DND-41 (cell line): ENCODE results near the gene PRKAR1B.
"Not testable (repeated sequence)": the region's sequence is repeated elsewhere in the genome, so short reads cannot be mapped to it uniquely, and the experiment has no call there.

Experiments used
- ATAC-seq: fragments of 200-7000 bp; cut with Tn5 transposase; 3 replicates; pipeline ENCODE4 v1.9.1; 2021; ENCODE audit warnings: low read depth; ENCODE audit not compliant: insufficient read depth
- DNase-seq: peaks from one replicate; pipeline ENCODE4 v3.0.0-alpha.2; 2020
- H2AFZ ChIP-seq: 2 replicates; pipeline ENCODE4 v1.6.0; 2012; ENCODE audit warnings: low read depth, low read length
- H3K27ac ChIP-seq: 2 replicates; pipeline ENCODE4 v1.5.1; 2012; ENCODE audit warnings: low read length, inconsistent platforms
- H3K27me3 ChIP-seq: fragments of 200-600 bp; sonication (generic); 2 replicates; pipeline ENCODE4 v1.6.0; 2012; ENCODE audit warnings: low read length, mild to moderate bottlenecking, inconsistent platforms; ENCODE audit not compliant: insufficient read depth, poor library complexity
- H3K36me3 ChIP-seq: 2 replicates; pipeline ENCODE4 v1.5.1; 2012; ENCODE audit warnings: low read length, inconsistent platforms; ENCODE audit not compliant: insufficient read depth
- H3K4me1 ChIP-seq: 2 replicates; pipeline ENCODE4 v1.5.1; 2012; ENCODE audit warnings: mild to moderate bottlenecking, low read length; ENCODE audit not compliant: insufficient read depth
- H3K4me2 ChIP-seq: 2 replicates; pipeline ENCODE4 v1.6.0; 2012; ENCODE audit warnings: mild to moderate bottlenecking, moderate library complexity, low read length, inconsistent platforms; ENCODE audit not compliant: insufficient read depth
- H3K4me3 ChIP-seq, 2 experiments: fragments of 200-600 bp in 1 of 2; shearing (Covaris generic) in 1 of 2; 2 replicates each; pipeline ENCODE4 v1.5.1; 2012 to 2016; ENCODE audit warnings: inconsistent platforms in 2 of 2, low read length in 2 of 2, mild to moderate bottlenecking in 2 of 2, low read depth in 1 of 2, moderate library complexity in 1 of 2
- H3K79me2 ChIP-seq: 2 replicates; pipeline ENCODE4 v1.6.0; 2012; ENCODE audit warnings: low read length, inconsistent platforms; ENCODE audit not compliant: insufficient read depth
- H3K9ac ChIP-seq: 2 replicates; pipeline ENCODE4 v1.6.0; 2012; ENCODE audit warnings: low read depth, mild to moderate bottlenecking, inconsistent platforms, low read length, moderate library complexity
- H3K9me3 ChIP-seq: 2 replicates; pipeline ENCODE4 v1.5.1; 2012; ENCODE audit warnings: low read length, moderate library complexity, mild to moderate bottlenecking, inconsistent platforms; ENCODE audit not compliant: insufficient read depth, severe bottlenecking
- H4K20me1 ChIP-seq: 2 replicates; pipeline ENCODE4 v1.6.0; 2012; ENCODE audit warnings: low read length; ENCODE audit not compliant: insufficient read depth
- EZH2 ChIP-seq: IDR thresholded peaks from 3 replicates; pipeline ENCODE4 v1.6.1; 2012; ENCODE audit warnings: borderline replicate concordance, low read depth, mild to moderate bottlenecking, moderate library complexity, low read length, inconsistent platforms; ENCODE audit not compliant: severe bottlenecking
- TF ChIP-seq, protein P1 (sequence below): IDR thresholded peaks from 2 replicates; pipeline ENCODE4 v1.5.1; 2012; ENCODE audit warnings: borderline replicate concordance, low read length, moderate library complexity, mild to moderate bottlenecking; ENCODE audit not compliant: poor library complexity, severe bottlenecking; ENCODE audit errors: extremely low read depth

Gene PRKAR1B

DNA sequence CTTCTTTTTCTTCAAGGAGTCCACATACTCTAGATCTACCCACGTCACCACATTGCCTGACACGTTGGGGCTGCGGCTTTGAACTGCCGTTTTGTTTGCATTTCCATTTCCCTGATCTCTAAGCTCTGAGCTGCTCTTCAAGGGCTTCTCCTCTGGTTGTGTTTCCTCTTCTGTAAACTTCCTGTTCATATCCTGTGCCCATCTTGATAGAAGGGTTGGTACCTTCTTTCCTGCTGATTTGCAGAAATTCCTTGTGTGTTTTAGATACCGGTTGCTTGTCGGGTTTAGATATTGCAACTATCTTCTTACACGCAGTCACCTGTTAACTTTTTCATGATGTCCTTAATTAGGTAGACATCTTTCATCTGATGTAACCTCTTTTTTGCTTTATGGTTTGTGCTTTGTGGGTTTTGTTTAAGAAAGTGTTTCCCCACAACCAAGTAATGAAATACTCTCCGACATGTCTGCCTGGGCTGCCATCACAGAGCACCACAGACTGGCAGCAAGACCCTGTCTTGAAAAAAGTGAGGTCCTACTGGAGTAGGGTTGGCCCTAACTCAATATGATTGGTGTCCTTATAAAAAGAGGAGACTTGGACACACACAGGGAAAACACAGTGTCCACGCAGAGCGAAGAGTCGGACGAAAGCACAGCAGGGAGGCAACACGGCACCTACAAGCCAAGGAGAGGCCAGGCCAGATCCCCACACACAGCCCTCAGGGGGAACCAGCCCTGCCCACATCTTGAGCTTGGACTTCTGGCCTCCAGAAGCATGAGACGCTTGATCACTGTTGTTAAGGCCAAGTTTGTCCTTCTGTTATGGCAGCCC lies 108.3 kb downstream of the PRKAR1B start:
- DNase-seq, result peak; percentile 90
- H3K9ac ChIP-seq, result peak overlapping the region; percentile 67

DNA sequence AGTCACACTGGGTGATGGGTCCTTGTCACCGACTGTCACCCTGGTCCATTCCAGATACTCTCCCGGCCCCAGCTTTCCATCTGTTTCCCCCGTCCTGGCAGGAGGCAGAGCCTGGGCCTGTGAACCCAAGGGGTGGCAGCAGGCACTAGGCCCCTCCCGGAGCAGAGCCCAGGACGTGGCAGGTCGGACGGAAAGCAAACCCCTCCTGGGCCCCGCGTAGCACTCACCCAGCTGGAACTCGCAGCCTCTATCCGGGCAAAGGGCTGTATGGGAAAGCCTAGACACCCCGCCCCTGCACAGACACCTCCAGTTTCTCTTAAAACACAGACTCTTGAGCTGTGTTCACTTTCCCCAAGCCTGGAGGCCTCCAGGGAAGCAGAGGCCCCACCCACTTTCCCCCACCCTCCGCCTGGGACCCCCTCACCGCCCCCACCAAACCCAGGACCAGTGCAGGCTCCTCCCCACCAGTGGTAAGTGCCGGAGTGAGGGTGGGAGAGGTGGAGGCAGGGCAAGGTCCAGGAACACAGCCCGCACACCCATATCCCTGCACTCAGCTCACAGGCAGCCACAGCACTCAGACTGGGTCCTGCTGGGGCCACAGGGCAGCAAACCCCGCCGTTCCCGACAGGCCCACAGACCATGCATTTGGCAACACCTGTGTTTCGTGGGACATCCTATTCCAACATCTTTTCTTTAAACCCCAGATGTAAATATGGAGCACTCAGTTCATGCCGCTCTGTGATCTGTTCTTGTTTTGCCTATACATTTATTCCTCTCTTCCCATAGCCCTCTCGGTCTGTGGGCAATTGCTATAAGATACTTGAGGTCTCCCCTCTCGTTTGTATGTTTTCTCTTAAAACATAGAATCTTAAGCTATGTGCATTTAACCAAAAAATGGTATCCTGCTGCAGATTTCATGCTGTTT lies 109.2 kb downstream of the PRKAR1B start:
- H3K9ac ChIP-seq, result peak overlapping the region; percentile 67
- H3K4me3 ChIP-seq, result peak overlapping the region; percentile 18 to 64; a peak in 3 of 4 replicates
- peaks cover 47% of the 10 kb centered on the region for H3K79me2 ChIP-seq
- peak overlapping the region; percentile 58 for H2AFZ ChIP-seq
- DNase-seq (peak; percentile 81), ATAC-seq (peak; percentile 67)
- peaks cover 70% of the 10 kb centered on the region for H3K4me1 ChIP-seq
- H3K36me3 ChIP-seq, result peaks cover 25% of the 10 kb centered on the region
- H3K4me2 ChIP-seq, result peak overlapping the region; percentile 69
- H3K27ac ChIP-seq, result peak overlapping the region; percentile 96
- no peaks in the 10 kb centered on the region for H3K27me3 ChIP-seq
- TF ChIP-seq, protein P1, sequence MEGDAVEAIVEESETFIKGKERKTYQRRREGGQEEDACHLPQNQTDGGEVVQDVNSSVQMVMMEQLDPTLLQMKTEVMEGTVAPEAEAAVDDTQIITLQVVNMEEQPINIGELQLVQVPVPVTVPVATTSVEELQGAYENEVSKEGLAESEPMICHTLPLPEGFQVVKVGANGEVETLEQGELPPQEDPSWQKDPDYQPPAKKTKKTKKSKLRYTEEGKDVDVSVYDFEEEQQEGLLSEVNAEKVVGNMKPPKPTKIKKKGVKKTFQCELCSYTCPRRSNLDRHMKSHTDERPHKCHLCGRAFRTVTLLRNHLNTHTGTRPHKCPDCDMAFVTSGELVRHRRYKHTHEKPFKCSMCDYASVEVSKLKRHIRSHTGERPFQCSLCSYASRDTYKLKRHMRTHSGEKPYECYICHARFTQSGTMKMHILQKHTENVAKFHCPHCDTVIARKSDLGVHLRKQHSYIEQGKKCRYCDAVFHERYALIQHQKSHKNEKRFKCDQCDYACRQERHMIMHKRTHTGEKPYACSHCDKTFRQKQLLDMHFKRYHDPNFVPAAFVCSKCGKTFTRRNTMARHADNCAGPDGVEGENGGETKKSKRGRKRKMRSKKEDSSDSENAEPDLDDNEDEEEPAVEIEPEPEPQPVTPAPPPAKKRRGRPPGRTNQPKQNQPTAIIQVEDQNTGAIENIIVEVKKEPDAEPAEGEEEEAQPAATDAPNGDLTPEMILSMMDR, result no peak
- no peak for TF ChIP-seq EZH2
- peaks cover 25% of the 10 kb centered on the region for H3K9me3 ChIP-seq
- H4K20me1 ChIP-seq, result no peaks in the 10 kb centered on the region

More for the DNA sequence above, 108.3 kb downstream of the PRKAR1B start:
- Histone ChIP-seq H3K79me2 (peaks cover 38% of the 10 kb centered on the region), H3K27me3 (no peaks in the 10 kb centered on the region), H3K27ac (peak overlapping the region; percentile 96), H3K36me3 (peaks cover 28% of the 10 kb centered on the region), H3K4me1 (peaks cover 61% of the 10 kb centered on the region), H3K4me2 (peak overlapping the region; percentile 69), H3K9me3 (peaks cover 32% of the 10 kb centered on the region), H4K20me1 (no peaks in the 10 kb centered on the region), H2AFZ (peak overlapping the region; percentile 58), H3K4me3 (peak overlapping the region in 1 of 2 experiments; percentile 64; a peak in 2 of 4 replicates)
- TF ChIP-seq, protein P1, result no peak
- TF ChIP-seq EZH2, result no peak
- peak; percentile 75 for ATAC-seq

DNA sequence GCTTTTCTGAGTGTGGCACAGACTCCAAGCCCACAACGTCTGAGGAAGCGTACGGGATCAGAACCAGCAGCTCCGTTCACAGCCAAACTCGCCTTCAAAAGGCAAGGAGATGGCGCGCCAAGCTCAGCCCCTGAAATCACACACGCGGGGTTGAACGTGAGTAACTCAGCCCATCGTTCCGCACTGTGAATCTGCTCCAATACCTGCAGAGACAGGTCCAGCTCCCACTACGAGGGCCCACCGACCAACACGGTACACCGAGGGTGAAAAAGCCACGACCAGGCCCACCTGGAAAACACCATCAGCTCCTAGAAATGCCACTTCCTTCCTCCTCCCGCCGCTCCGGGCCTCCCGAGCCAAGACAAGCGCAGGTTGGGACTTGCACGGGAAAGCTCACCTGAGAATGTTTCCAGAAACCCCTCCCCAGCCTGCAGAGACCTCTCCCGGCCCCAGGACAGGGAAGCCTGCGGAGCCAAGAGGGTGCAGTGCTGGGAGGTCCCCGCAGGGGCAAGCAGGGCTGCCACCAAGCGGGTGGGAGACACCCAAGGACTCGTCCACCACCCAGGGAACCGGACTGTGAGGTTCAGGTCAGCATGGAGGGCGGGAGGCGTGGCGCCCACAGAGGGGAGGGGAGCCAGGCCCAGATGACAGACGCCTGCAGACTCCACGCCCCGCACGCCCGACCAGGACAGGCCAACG lies 113.5 kb downstream of the PRKAR1B start:
- no peaks in the 10 kb centered on the region for H3K9me3 ChIP-seq
- H3K4me1 ChIP-seq, result peaks cover 95% of the 10 kb centered on the region
- peak overlapping the region; percentile 21 for H3K9ac ChIP-seq
- DNase-seq (peak; percentile 41), ATAC-seq (no peak)
- H3K4me3 ChIP-seq, result 0 out of 4 replicates have a peak overlapping the region, but pooled peaks of 1 of the 2 experiments have one; percentile 10
- H3K36me3 ChIP-seq, result peaks cover 25% of the 10 kb centered on the region
- H3K4me2 ChIP-seq, result peak overlapping the region; percentile 49
- H4K20me1 ChIP-seq, result peaks cover 5% of the 10 kb centered on the region; the same call in 1 of the 2 replicates
- peaks cover 87% of the 10 kb centered on the region for H3K79me2 ChIP-seq
- TF ChIP-seq EZH2, result no peak
- TF ChIP-seq, protein P1, result no peak
- H2AFZ ChIP-seq, result no peak overlapping the region
- peak overlapping the region; percentile 62 for H3K27ac ChIP-seq
- no peaks in the 10 kb centered on the region for H3K27me3 ChIP-seq

DNA sequence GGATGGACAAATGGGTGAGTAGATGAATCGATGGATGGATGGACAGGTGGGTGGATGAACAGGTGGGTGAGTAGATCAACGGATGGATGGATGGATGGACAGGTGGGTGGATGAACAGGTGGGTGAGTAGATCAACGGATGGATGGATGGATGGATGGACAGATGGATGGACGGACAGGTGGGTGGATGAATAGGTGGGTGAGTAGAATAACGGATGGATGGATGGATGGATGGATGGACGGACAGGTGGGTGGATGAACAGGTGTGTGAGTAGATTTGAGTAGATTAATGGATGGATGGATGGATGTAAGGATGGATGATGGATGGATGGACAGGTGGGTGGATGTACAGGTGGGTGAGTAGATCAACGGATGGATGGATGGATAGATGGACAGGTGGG lies 115.2 kb downstream of the PRKAR1B start:
- not testable (repeated sequence) for H2AFZ ChIP-seq, H3K4me3 ChIP-seq, H3K27ac ChIP-seq, H4K20me1 ChIP-seq, DNase-seq, H3K4me2 ChIP-seq, ATAC-seq, H3K9ac ChIP-seq, H3K27me3 ChIP-seq, H3K9me3 ChIP-seq
- peaks cover 25% of the 10 kb centered on the region for H3K36me3 ChIP-seq
- H3K4me1 ChIP-seq, result peaks cover 95% of the 10 kb centered on the region
- peaks cover 96% of the 10 kb centered on the region for H3K79me2 ChIP-seq
